ENCODE results near the gene CEP128. TPM values are rescaled to one million over a fixed set of nuclear protein-coding genes. Genes with fewer than 3 reads are reported as not detected.

Gene CEP128
- polyA plus RNA-seq, 4 donors = 0.22 to 2.2 (median 1.1) TPM

DNA sequence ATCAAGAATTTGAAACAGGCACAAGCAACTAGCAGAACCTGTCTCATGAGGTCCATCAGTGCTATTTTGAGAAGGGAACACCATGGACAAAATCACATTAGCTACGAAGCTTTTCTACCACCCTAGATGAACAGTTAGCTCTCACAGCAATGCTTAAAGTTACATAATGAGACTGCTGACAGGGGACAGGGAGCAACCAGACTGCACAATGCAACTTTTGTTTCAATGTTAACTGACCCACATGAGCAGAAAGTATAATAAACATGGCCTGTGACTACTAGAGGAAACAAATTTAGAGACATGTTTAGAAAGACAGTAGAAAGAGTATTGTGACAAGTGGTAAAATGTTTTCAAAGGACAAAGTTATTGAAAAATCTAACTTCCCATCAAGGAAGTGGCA is 282.8 kb downstream of the CEP128 start:
- no peak for FAIRE-seq
- DNase-seq = no peak
- no peaks in the 10 kb centered on the region for H3K4me1 ChIP-seq (ENCODE audit: control insufficient read depth in 3 of 3, insufficient read depth in 2 of 3, low read depth in 1 of 3, low read length in 2 of 3)
- H3K27me3 ChIP-seq (ENCODE audit: control insufficient read depth in 3 of 3, insufficient read depth in 3 of 3, low read length in 3 of 3) = no peaks in the 10 kb centered on the region
- H3K4me3 ChIP-seq (ENCODE audit: low read depth in 1 of 3, low read length in 3 of 3) = no peak overlapping the region
- H3K27ac ChIP-seq (ENCODE audit: low read depth in 1 of 3, low read length in 2 of 3) = no peak overlapping the region
- WGBS, 3 donors = 79 to 86% (median 83%) methylated on average over 1 of the region's 1 CpG
- no peaks in the 10 kb centered on the region for H3K9me3 ChIP-seq (ENCODE audit: control insufficient read depth in 2 of 2, insufficient read depth in 1 of 2, low read depth in 1 of 2, low read length in 1 of 2)
- H3K36me3 ChIP-seq (ENCODE audit: control insufficient read depth in 3 of 3, insufficient read depth in 2 of 3, low read depth in 1 of 3, low read length in 3 of 3) = no peaks in the 10 kb centered on the region

DNA sequence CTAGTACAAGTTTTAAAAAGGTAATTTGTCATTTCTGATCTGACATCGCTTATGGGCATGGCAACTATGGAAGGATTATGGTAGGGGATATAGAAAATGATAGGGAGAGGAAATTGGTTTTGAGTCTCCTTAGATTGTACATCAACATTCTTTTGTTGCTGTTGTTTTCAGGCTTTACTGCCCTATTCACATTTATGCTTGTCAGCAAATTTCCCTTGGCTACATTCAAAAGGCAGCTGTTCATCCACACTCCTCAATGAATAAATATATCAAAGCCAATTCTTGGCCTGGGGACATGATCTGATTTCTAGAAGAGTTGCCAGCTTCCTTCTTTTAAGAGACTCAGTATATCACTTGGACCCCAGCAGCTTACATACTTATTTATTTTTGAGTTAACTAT is 283.4 kb downstream of the CEP128 start:
- no peak overlapping the region for H3K4me3 ChIP-seq (ENCODE audit: low read depth in 1 of 3, low read length in 3 of 3)
- 97 to 100% (median 99%) methylated on average over 1 of the region's 1 CpG for WGBS, 3 donors
- H3K27ac ChIP-seq (ENCODE audit: low read depth in 1 of 3, low read length in 2 of 3) = no peak overlapping the region
- FAIRE-seq (no peak), DNase-seq (no peak)
- H3K36me3 ChIP-seq (ENCODE audit: control insufficient read depth in 3 of 3, insufficient read depth in 2 of 3, low read depth in 1 of 3, low read length in 3 of 3) = no peaks in the 10 kb centered on the region
- no peaks in the 10 kb centered on the region for H3K9me3 ChIP-seq (ENCODE audit: control insufficient read depth in 2 of 2, insufficient read depth in 1 of 2, low read depth in 1 of 2, low read length in 1 of 2)
- no peaks in the 10 kb centered on the region for H3K27me3 ChIP-seq (ENCODE audit: control insufficient read depth in 3 of 3, insufficient read depth in 3 of 3, low read length in 3 of 3)
- no peaks in the 10 kb centered on the region for H3K4me1 ChIP-seq (ENCODE audit: control insufficient read depth in 3 of 3, insufficient read depth in 2 of 3, low read depth in 1 of 3, low read length in 2 of 3)

DNA sequence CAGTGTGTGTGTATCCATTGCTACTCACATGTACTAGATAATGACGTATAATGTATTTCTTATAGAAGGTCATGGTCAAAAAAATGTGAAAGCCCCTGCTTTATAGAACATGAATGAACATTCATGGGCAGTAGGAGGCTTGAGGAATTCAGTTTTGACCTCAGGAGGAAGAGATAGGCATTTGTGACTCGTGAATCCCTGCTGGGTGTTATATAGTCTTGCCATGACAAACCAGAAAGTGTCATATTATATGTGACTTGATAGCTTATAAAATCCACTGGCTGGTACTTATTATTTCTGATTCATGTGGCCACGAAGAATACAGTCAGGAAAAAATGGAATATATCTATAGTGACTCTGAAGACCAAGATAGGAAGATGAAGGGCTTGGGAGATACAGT is 287.6 kb downstream of the CEP128 start:
- 91 to 94% (median 93%) methylated on average over 3 of the region's 3 CpGs for WGBS, 3 donors
- no peak overlapping the region for H3K4me3 ChIP-seq (ENCODE audit: low read depth in 1 of 3, low read length in 3 of 3)
- no peak overlapping the region for H3K27ac ChIP-seq (ENCODE audit: low read depth in 1 of 3, low read length in 2 of 3)
- no peaks in the 10 kb centered on the region for H3K36me3 ChIP-seq (ENCODE audit: control insufficient read depth in 3 of 3, insufficient read depth in 2 of 3, low read depth in 1 of 3, low read length in 3 of 3)
- no peaks in the 10 kb centered on the region for H3K4me1 ChIP-seq (ENCODE audit: control insufficient read depth in 3 of 3, insufficient read depth in 2 of 3, low read depth in 1 of 3, low read length in 2 of 3)
- H3K27me3 ChIP-seq (ENCODE audit: control insufficient read depth in 3 of 3, insufficient read depth in 3 of 3, low read length in 3 of 3) = no peaks in the 10 kb centered on the region
- no peak for FAIRE-seq
- no peaks in the 10 kb centered on the region for H3K9me3 ChIP-seq (ENCODE audit: control insufficient read depth in 2 of 2, insufficient read depth in 1 of 2, low read depth in 1 of 2, low read length in 1 of 2)
- no peak for DNase-seq

DNA sequence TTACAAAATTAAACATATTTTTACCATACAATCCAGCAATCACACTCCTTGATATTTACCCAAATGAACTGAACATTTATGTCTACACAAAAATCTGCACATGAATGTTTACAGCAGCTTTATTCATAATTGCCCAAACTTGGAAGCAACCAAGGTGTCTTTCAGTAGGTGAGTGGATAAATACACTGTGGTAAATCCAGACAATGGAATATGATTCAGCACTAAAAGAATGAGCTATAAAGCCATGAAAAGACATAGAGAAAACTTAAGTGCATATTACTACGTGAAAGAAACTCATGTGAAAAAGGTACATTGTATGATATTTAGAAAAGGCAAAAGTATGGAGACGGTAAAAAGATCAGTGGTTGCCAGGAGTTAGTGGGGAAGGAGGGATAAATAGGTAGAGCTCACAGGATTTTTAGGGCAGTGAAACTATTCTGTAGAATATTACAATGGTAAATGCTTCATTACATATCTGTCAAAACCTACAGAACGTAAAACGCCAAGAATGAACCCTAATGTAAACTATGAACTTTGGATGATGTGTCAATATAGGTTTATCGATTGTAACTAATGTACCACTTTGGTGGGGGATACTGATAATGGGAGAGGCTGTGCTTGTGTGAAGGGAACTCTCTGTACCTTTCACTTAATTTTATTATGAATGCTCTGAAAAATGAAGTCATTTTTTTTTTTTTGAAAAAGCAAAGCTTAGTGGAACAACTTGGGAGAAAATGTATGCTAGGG is 295.7 kb downstream of the CEP128 start:
- no peak for DNase-seq
- WGBS, 3 donors = 73 to 89% (median 84%) methylated on average over 5 of the region's 5 CpGs
- H3K27me3 ChIP-seq (ENCODE audit: control insufficient read depth in 3 of 3, insufficient read depth in 3 of 3, low read length in 3 of 3) = no peaks in the 10 kb centered on the region
- H3K9me3 ChIP-seq (ENCODE audit: control insufficient read depth in 2 of 2, insufficient read depth in 1 of 2, low read depth in 1 of 2, low read length in 1 of 2) = no peaks in the 10 kb centered on the region
- no peaks in the 10 kb centered on the region for H3K4me1 ChIP-seq (ENCODE audit: control insufficient read depth in 3 of 3, insufficient read depth in 2 of 3, low read depth in 1 of 3, low read length in 2 of 3)
- no peak overlapping the region for H3K4me3 ChIP-seq (ENCODE audit: low read depth in 1 of 3, low read length in 3 of 3)
- H3K36me3 ChIP-seq (ENCODE audit: control insufficient read depth in 3 of 3, insufficient read depth in 2 of 3, low read depth in 1 of 3, low read length in 3 of 3) = no peaks in the 10 kb centered on the region
- H3K27ac ChIP-seq (ENCODE audit: low read depth in 1 of 3, low read length in 2 of 3) = no peak overlapping the region
- no peak for FAIRE-seq

DNA sequence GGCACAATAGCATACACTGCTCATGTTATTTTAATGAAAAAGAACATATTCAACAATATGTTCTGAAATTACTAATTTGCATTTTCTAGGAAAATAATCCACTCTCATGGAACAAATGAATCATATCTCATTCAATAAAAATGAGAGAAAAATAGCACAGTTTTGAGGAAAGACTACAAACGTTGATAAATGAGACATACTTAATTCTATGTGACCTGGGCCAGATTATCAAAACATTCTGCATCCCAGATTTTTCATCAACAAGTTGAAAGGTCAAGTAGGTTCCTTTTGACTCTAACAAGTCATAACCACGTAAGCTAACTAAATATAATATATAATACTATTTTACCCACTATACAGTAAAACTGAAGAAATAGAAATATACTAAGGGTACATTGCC is 296.7 kb downstream of the CEP128 start:
- WGBS, 3 donors = 79 to 82% (median 80%) methylated on average over 2 of the region's 2 CpGs
- H3K4me3 ChIP-seq (ENCODE audit: low read depth in 1 of 3, low read length in 3 of 3) = no peak overlapping the region
- DNase-seq (no peak), FAIRE-seq (no peak)
- no peaks in the 10 kb centered on the region for H3K36me3 ChIP-seq (ENCODE audit: control insufficient read depth in 3 of 3, insufficient read depth in 2 of 3, low read depth in 1 of 3, low read length in 3 of 3)
- no peaks in the 10 kb centered on the region for H3K9me3 ChIP-seq (ENCODE audit: control insufficient read depth in 2 of 2, insufficient read depth in 1 of 2, low read depth in 1 of 2, low read length in 1 of 2)
- no peaks in the 10 kb centered on the region for H3K27me3 ChIP-seq (ENCODE audit: control insufficient read depth in 3 of 3, insufficient read depth in 3 of 3, low read length in 3 of 3)
- no peak overlapping the region for H3K27ac ChIP-seq (ENCODE audit: low read depth in 1 of 3, low read length in 2 of 3)
- no peaks in the 10 kb centered on the region for H3K4me1 ChIP-seq (ENCODE audit: control insufficient read depth in 3 of 3, insufficient read depth in 2 of 3, low read depth in 1 of 3, low read length in 2 of 3)

DNA sequence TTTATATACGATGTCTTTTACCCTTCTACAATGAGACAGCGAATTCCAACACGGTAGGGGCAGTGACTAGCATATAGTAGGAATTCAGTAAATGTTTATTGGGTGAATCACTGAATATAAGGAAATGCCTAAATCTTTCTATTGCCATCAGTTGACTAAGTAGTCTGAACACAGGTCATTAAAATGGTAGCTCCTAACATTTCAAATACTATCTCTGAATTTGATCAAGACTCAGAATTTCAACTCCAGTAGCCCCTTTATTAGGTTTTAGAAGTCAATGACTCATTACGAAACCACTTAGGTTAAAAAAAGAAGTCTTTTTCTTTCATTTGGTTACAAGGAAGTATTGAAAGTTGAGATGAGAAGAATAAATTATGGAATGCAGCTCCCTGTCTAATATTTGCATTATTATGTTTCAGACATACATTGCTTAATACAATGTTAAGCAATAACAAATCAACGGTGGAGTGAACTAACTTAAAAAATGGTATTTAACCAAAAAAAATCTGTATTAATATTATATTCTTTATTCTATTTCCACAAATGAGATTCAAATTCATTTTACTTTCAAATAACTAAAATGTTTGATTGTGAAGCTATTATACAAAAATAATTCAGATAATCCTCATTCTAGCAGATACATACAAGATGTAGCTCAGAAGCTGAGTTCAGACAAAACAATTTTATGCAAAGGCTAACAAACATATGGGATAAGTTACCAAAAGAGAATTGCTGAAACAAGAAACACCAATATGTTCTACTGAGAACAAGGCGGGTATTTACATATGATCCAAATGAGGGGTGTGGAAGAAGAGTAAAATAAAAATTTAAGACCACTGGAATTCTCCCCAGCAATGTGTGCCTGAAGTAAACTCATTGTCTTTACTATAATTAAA is 302.7 kb downstream of the CEP128 start:
- no peak overlapping the region for H3K27ac ChIP-seq (ENCODE audit: low read depth in 1 of 3, low read length in 2 of 3)
- 93 to 95% (median 94%) methylated on average over 6 of the region's 6 CpGs for WGBS, 3 donors
- no peak overlapping the region for H3K4me3 ChIP-seq (ENCODE audit: low read depth in 1 of 3, low read length in 3 of 3)
- H3K9me3 ChIP-seq (ENCODE audit: control insufficient read depth in 2 of 2, insufficient read depth in 1 of 2, low read depth in 1 of 2, low read length in 1 of 2) = no peaks in the 10 kb centered on the region
- no peaks in the 10 kb centered on the region for H3K4me1 ChIP-seq (ENCODE audit: control insufficient read depth in 3 of 3, insufficient read depth in 2 of 3, low read depth in 1 of 3, low read length in 2 of 3)
- H3K27me3 ChIP-seq (ENCODE audit: control insufficient read depth in 3 of 3, insufficient read depth in 3 of 3, low read length in 3 of 3) = no peaks in the 10 kb centered on the region
- no peaks in the 10 kb centered on the region for H3K36me3 ChIP-seq (ENCODE audit: control insufficient read depth in 3 of 3, insufficient read depth in 2 of 3, low read depth in 1 of 3, low read length in 3 of 3)
- peak; percentile 76 for FAIRE-seq
- DNase-seq = no peak

DNA sequence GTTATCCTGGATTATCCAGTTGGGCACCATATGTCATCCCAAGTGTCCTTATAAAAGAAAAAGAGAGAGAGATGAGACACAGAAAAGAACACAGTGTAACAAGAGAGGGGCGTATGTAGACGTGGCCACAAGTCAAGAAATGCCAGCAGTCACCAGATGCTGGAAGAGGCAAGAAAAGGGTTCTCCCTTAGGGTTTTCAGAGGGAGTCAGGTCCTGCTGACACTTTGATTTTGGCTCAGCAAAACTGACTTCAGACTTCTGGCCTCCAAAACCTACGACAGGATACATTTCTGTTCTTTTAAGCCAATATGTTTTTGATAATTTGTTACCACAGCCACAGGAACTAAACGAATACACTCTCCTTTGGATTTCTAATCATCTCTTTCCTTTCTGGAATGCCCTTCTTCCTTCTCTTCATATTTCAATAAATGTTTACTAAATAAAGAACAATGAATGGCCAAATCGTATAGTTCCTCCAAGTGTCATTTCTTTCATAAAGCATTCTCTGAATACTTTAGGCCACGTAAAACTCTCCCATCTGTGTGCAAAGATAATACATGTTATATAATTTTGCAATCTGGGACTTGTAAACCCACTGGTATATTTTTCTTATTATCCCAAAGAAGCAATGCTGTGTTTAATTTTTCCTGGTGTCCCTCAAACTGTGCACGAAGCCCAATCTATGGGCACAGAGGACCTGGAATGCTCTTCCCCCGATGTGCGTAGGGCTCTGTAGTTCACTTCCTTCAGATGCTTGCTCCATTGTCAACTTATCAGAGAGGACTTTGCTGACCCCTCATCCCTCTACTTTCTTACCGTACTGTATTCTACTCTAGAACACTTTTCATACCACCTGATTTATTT is 303.6 kb downstream of the CEP128 start:
- no peaks in the 10 kb centered on the region for H3K27me3 ChIP-seq (ENCODE audit: control insufficient read depth in 3 of 3, insufficient read depth in 3 of 3, low read length in 3 of 3)
- no peak overlapping the region for H3K4me3 ChIP-seq (ENCODE audit: low read depth in 1 of 3, low read length in 3 of 3)
- no peaks in the 10 kb centered on the region for H3K9me3 ChIP-seq (ENCODE audit: control insufficient read depth in 2 of 2, insufficient read depth in 1 of 2, low read depth in 1 of 2, low read length in 1 of 2)
- whole genome bisulfite sequencing, 3 donors = 85 to 90% (median 87%) methylated on average over 10 of the region's 10 CpGs
- no peaks in the 10 kb centered on the region for H3K4me1 ChIP-seq (ENCODE audit: control insufficient read depth in 3 of 3, insufficient read depth in 2 of 3, low read depth in 1 of 3, low read length in 2 of 3)
- FAIRE-seq (no peak), DNase-seq (no peak)
- H3K36me3 ChIP-seq (ENCODE audit: control insufficient read depth in 3 of 3, insufficient read depth in 2 of 3, low read depth in 1 of 3, low read length in 3 of 3) = no peaks in the 10 kb centered on the region
- H3K27ac ChIP-seq (ENCODE audit: low read depth in 1 of 3, low read length in 2 of 3) = no peak overlapping the region

DNA sequence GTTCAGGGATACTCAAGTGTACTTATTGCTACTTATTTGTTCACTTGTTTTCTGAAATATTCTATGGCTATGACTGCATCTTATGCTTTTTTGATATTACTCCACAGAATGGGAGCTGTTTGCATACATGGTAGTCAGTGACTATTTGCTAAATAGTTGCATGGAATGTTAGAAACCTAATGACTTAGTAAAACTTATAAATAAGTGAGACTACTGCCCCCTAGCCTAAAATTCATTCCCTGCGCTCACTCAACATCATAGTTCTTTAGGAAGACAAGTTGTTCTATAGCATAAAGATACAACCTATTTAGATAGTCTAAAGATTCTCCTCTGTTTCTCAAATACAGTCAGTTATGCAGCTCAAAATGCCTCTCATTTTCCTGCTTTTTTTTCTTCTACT is 305.5 kb downstream of the CEP128 start:
- FAIRE-seq (no peak), DNase-seq (peak in 1 of 2 donors; percentile 6)
- WGBS, 3 donors = 94 to 97% (median 94%) methylated on average over 1 of the region's 1 CpG
- no peak overlapping the region for H3K27ac ChIP-seq (ENCODE audit: low read depth in 1 of 3, low read length in 2 of 3)
- no peaks in the 10 kb centered on the region for H3K27me3 ChIP-seq (ENCODE audit: control insufficient read depth in 3 of 3, insufficient read depth in 3 of 3, low read length in 3 of 3)
- H3K4me1 ChIP-seq (ENCODE audit: control insufficient read depth in 3 of 3, insufficient read depth in 2 of 3, low read depth in 1 of 3, low read length in 2 of 3) = no peaks in the 10 kb centered on the region
- H3K9me3 ChIP-seq (ENCODE audit: control insufficient read depth in 2 of 2, insufficient read depth in 1 of 2, low read depth in 1 of 2, low read length in 1 of 2) = no peaks in the 10 kb centered on the region
- H3K36me3 ChIP-seq (ENCODE audit: control insufficient read depth in 3 of 3, insufficient read depth in 2 of 3, low read depth in 1 of 3, low read length in 3 of 3) = no peaks in the 10 kb centered on the region
- no peak overlapping the region for H3K4me3 ChIP-seq (ENCODE audit: low read depth in 1 of 3, low read length in 3 of 3)

Measured in small intestine (tissue), 7 donors.